Liver (tissue), 9 donors: ENCODE data around the gene PHKG2. TPM values are rescaled to one million over a fixed set of nuclear protein-coding genes. Genes with fewer than 3 reads are reported as not detected.

Experiments
- DNase-seq: peaks from one replicate; pipeline ENCODE4 v3.0.0-alpha.2; 2017; ENCODE audit warnings: low spot score
- H3K27ac ChIP-seq, 2 donors: one replicate each; pipeline ENCODE4 v1.7.0; 2013; ENCODE audit warnings: inconsistent platforms in 2 of 2, low read length in 2 of 2, control low read depth in 1 of 2, low read depth in 1 of 2, mild to moderate bottlenecking in 1 of 2
- H3K27me3 ChIP-seq, 4 donors: one replicate each; pipeline versions ENCODE4 v1.6.1 to v1.7.0; 2013; ENCODE audit warnings: low read length in 3 of 4, inconsistent platforms in 1 of 4, mild to moderate bottlenecking in 1 of 4, moderate library complexity in 1 of 4; ENCODE audit not compliant: control insufficient read depth in 4 of 4, insufficient read depth in 4 of 4
- H3K36me3 ChIP-seq, 4 donors: one replicate each; pipeline versions ENCODE4 v1.6.1 to v1.7.0; 2013; ENCODE audit warnings: low read length in 3 of 4, mild to moderate bottlenecking in 3 of 4, low read depth in 1 of 4, moderate library complexity in 1 of 4; ENCODE audit not compliant: control insufficient read depth in 4 of 4, insufficient read depth in 3 of 4
- H3K4me1 ChIP-seq, 4 donors: one replicate each; pipeline versions ENCODE4 v1.6.1 to v1.7.0; 2013; ENCODE audit warnings: low read length in 3 of 4, mild to moderate bottlenecking in 3 of 4, moderate library complexity in 1 of 4; ENCODE audit not compliant: control insufficient read depth in 4 of 4, insufficient read depth in 4 of 4
- H3K4me3 ChIP-seq, 3 donors: one replicate each; pipeline versions ENCODE4 v1.6.1 to v1.7.0; 2013; ENCODE audit warnings: low read length in 3 of 3, control low read depth in 1 of 3, low read depth in 1 of 3, mild to moderate bottlenecking in 1 of 3
- H3K9ac ChIP-seq, 2 donors: one replicate each; pipeline ENCODE4 v1.7.0; 2013; ENCODE audit warnings: low read length in 2 of 2, mild to moderate bottlenecking in 2 of 2, moderate library complexity in 2 of 2, control low read depth in 1 of 2, low read depth in 1 of 2
- H3K9me3 ChIP-seq, 4 donors: one replicate each; pipeline versions ENCODE4 v1.6.1 to v1.7.0; 2013; ENCODE audit warnings: low read length in 3 of 4; ENCODE audit not compliant: control insufficient read depth in 4 of 4
- EGR1 ChIP-seq, 2 donors: IDR thresholded peaks; 2 replicates each; pipeline ENCODE4 v1.6.1; 2016 to 2018; ENCODE audit warnings: antibody characterized with exemption in 2 of 2, low read depth in 2 of 2
- FOXA1 ChIP-seq: IDR thresholded peaks from 2 replicates; pipeline ENCODE4 v1.6.1; 2016; ENCODE audit warnings: antibody characterized with exemption
- FOXA2 ChIP-seq: IDR thresholded peaks from 2 replicates; pipeline ENCODE4 v1.6.1; 2016; ENCODE audit warnings: antibody characterized with exemption
- GABPA ChIP-seq, 2 donors: IDR thresholded peaks in 1 of 2; conservative IDR thresholded peaks in 1 of 2; 2 replicates each; pipeline ENCODE4 v1.6.1; 2016; ENCODE audit warnings: antibody characterized with exemption in 2 of 2, mild to moderate bottlenecking in 1 of 2, moderate library complexity in 1 of 2
- HNF4G ChIP-seq: IDR thresholded peaks from 2 replicates; pipeline ENCODE4 v1.6.1; 2016; ENCODE audit warnings: antibody characterized with exemption
- NR2F2 ChIP-seq: IDR thresholded peaks from 2 replicates; pipeline ENCODE4 v1.6.1; 2016; ENCODE audit warnings: antibody characterized with exemption
- RXRA ChIP-seq, 2 donors: IDR thresholded peaks; 2 replicates each; pipeline ENCODE4 v1.6.1; 2017 to 2018; ENCODE audit warnings: antibody characterized with exemption in 2 of 2, mild to moderate bottlenecking in 1 of 2
- SP1 ChIP-seq: IDR thresholded peaks from 2 replicates; pipeline ENCODE4 v1.6.1; 2018; ENCODE audit warnings: antibody characterized with exemption, mild to moderate bottlenecking
- TAF1 ChIP-seq: conservative IDR thresholded peaks from 2 replicates; pipeline ENCODE4 v1.6.1; 2016; ENCODE audit warnings: antibody characterized with exemption, mild to moderate bottlenecking
- YY1 ChIP-seq: IDR thresholded peaks from 2 replicates; pipeline ENCODE4 v1.6.1; 2016; ENCODE audit warnings: antibody characterized with exemption, mild to moderate bottlenecking
- WGBS: extraction: QIAGEN DNeasy Blood & Tissue Kit; methylation state at CpG from one replicate; pipeline ENCODE4 v1.1.7; 2013; 5-methylcytosine and 5-hydroxymethylcytosine counted together
- polyA plus RNA-seq, 2 donors: library from polyadenylated mRNA; stranded (reverse) in 1 of 2; unstranded in 1 of 2; fragments of 200-250 nt in 1 of 2; fragments of >200 nt in 1 of 2; fragmentation: Nextera tagmentation in 1 of 2; extraction: Ambion mirVana in 1 of 2; gene quantifications; one replicate each; pipeline versions ENCODE4 v1.2.1 to v1.2.3, GENCODE V29; 2013 to 2015
- total RNA-seq, 2 donors: library from RNA; depleted of rRNA; stranded (reverse); fragments of >200 nt; gene quantifications; one replicate each; pipeline ENCODE4 v1.2.3, GENCODE V29; 2014
- TF ChIP-seq, protein P1 (sequence below): IDR thresholded peaks from 2 replicates; pipeline ENCODE4 v1.6.1; 2016; ENCODE audit warnings: antibody characterized with exemption
- TF ChIP-seq, protein P2 (sequence below): IDR thresholded peaks from 2 replicates; pipeline ENCODE4 v1.6.1; 2016; ENCODE audit warnings: antibody characterized with exemption
- TF ChIP-seq, protein P3 (sequence below): fragments of 150-350 bp; IDR thresholded peaks from 2 replicates; pipeline ENCODE4 v1.5.1; 2017; ENCODE audit warnings: improper control_type of control experiment, low read depth, low read length; ENCODE audit not compliant: missing input control
- TF ChIP-seq, protein P4 (sequence below): IDR thresholded peaks from 2 replicates; pipeline ENCODE4 v1.6.1; 2016; ENCODE audit warnings: antibody characterized with exemption, mild to moderate bottlenecking
- donor health status: healthy.
- donor health status: healthy.
- donor health status: healthy.
- donor health status: healthy.
- donor health status: healthy.

Gene PHKG2
- total and polyA plus RNA-seq, 4 donors = 9.2 to 21.2 (median 17.9) TPM

DNA sequence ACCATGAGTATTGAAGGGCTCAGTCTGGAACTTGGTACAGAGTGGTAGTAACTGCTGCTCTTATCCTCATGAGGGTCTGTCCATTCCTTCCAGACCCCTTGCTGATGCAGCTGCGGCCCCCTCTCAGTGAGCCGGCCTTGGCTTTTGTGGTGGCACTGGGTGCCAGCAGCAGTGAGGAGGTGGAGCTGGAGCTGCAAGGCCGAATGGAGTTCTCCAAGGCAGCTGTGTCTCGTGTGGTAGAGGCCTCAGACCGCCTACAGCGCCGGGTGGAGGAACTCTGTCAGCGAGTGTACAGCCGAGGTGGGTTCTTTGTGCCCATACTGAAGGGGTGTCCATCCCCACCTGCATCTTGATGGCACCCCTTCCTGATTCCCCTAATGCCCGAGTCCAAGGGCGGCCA lies 15.9 kb downstream of the PHKG2 start:
- DNase-seq = no peak
- WGBS = 95% methylated on average over 11 of the region's 11 CpGs
- Histone ChIP-seq H3K36me3 (peaks cover 31 to 57% (median 50%) of the 10 kb centered on the region in 4 donors), H3K4me3 (no peak overlapping the region), H3K27ac (no peak overlapping the region), H3K9ac (no peak overlapping the region), H3K27me3 (no peaks in the 10 kb centered on the region), H3K4me1 (peaks cover 4 to 29% (median 24%) of the 10 kb centered on the region in 4 donors), H3K9me3 (no peaks in the 10 kb centered on the region)
- TF ChIP-seq, protein P1, sequence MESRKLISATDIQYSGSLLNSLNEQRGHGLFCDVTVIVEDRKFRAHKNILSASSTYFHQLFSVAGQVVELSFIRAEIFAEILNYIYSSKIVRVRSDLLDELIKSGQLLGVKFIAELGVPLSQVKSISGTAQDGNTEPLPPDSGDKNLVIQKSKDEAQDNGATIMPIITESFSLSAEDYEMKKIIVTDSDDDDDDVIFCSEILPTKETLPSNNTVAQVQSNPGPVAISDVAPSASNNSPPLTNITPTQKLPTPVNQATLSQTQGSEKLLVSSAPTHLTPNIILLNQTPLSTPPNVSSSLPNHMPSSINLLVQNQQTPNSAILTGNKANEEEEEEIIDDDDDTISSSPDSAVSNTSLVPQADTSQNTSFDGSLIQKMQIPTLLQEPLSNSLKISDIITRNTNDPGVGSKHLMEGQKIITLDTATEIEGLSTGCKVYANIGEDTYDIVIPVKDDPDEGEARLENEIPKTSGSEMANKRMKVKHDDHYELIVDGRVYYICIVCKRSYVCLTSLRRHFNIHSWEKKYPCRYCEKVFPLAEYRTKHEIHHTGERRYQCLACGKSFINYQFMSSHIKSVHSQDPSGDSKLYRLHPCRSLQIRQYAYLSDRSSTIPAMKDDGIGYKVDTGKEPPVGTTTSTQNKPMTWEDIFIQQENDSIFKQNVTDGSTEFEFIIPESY = no peak
- no peak for TF ChIP-seq FOXA1
- no peak for TF ChIP-seq SP1
- TF ChIP-seq FOXA2 = no peak
- no peak for TF ChIP-seq NR2F2
- no peak for TF ChIP-seq GABPA (IDR thresholded peaks at IDR 0.05 in 1 of 2, conservative IDR thresholded peaks at IDR 0.05 in 1 of 2)
- TF ChIP-seq, protein P2, sequence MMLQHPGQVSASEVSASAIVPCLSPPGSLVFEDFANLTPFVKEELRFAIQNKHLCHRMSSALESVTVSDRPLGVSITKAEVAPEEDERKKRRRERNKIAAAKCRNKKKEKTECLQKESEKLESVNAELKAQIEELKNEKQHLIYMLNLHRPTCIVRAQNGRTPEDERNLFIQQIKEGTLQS = no peak
- TF ChIP-seq, protein P3, sequence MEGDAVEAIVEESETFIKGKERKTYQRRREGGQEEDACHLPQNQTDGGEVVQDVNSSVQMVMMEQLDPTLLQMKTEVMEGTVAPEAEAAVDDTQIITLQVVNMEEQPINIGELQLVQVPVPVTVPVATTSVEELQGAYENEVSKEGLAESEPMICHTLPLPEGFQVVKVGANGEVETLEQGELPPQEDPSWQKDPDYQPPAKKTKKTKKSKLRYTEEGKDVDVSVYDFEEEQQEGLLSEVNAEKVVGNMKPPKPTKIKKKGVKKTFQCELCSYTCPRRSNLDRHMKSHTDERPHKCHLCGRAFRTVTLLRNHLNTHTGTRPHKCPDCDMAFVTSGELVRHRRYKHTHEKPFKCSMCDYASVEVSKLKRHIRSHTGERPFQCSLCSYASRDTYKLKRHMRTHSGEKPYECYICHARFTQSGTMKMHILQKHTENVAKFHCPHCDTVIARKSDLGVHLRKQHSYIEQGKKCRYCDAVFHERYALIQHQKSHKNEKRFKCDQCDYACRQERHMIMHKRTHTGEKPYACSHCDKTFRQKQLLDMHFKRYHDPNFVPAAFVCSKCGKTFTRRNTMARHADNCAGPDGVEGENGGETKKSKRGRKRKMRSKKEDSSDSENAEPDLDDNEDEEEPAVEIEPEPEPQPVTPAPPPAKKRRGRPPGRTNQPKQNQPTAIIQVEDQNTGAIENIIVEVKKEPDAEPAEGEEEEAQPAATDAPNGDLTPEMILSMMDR = no peak
- TF ChIP-seq YY1 = no peak
- TF ChIP-seq, protein P4, sequence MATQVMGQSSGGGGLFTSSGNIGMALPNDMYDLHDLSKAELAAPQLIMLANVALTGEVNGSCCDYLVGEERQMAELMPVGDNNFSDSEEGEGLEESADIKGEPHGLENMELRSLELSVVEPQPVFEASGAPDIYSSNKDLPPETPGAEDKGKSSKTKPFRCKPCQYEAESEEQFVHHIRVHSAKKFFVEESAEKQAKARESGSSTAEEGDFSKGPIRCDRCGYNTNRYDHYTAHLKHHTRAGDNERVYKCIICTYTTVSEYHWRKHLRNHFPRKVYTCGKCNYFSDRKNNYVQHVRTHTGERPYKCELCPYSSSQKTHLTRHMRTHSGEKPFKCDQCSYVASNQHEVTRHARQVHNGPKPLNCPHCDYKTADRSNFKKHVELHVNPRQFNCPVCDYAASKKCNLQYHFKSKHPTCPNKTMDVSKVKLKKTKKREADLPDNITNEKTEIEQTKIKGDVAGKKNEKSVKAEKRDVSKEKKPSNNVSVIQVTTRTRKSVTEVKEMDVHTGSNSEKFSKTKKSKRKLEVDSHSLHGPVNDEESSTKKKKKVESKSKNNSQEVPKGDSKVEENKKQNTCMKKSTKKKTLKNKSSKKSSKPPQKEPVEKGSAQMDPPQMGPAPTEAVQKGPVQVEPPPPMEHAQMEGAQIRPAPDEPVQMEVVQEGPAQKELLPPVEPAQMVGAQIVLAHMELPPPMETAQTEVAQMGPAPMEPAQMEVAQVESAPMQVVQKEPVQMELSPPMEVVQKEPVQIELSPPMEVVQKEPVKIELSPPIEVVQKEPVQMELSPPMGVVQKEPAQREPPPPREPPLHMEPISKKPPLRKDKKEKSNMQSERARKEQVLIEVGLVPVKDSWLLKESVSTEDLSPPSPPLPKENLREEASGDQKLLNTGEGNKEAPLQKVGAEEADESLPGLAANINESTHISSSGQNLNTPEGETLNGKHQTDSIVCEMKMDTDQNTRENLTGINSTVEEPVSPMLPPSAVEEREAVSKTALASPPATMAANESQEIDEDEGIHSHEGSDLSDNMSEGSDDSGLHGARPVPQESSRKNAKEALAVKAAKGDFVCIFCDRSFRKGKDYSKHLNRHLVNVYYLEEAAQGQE = no peak
- no peak for TF ChIP-seq EGR1 (IDR thresholded peaks at IDR 0.05; ENCODE audit: low read depth in 2 of 2)
- no peak for TF ChIP-seq TAF1
- TF ChIP-seq HNF4G = no peak
- TF ChIP-seq RXRA (IDR thresholded peaks at IDR 0.05) = no peak

DNA sequence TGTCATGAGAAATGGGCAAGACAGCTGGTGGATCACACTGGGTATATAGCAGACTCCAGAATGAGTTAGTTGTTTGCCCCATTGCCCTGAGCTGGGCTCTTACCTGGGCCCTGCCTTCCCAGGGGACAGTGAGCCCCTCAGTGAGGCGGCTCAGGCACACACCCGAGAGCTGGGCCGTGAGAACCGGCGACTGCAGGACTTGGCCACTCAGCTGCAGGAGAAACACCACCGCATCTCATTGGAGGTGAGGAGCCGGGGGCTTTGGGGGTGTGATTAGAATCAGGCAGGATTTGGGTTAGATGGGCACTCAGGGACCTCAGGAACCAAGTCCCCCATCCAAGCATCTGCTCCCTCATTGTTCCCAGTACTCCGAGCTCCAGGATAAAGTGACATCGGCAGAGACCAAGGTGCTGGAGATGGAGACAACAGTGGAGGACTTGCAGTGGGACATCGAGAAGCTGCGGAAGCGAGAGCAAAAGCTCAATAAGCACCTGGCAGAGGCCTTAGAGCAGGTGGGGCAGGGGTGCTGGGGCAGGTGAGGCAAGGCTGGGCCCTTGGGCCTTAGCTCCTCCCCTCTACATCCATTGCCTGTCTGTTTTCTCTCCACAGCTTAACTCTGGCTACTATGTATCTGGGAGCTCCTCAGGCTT lies 16.7 kb downstream of the PHKG2 start:
- Histone ChIP-seq H3K27ac (no peak overlapping the region), H3K4me1 (peaks cover 4 to 29% (median 24%) of the 10 kb centered on the region in 4 donors), H3K9ac (no peak overlapping the region), H3K36me3 (peaks cover 35 to 65% (median 56%) of the 10 kb centered on the region in 4 donors), H3K27me3 (no peaks in the 10 kb centered on the region), H3K4me3 (no peak overlapping the region), H3K9me3 (no peaks in the 10 kb centered on the region)
- WGBS = 97% methylated on average over 12 of the region's 12 CpGs
- no peak for DNase-seq
- no peak for TF ChIP-seq HNF4G
